Activated CD4-positive, alpha-beta T cell treated with anti-CD3 and anti-CD28 coated beads, Interleukin-2, amount 50 U/mL, for 16 hours (primary cell): ENCODE measurements around the gene SH2D4B.

Source experiments
- DNase-seq: peaks from one replicate; pipeline ENCODE4 v3.0.0-alpha.2; 2020

SH2D4B gene

GRCh38 chr10:80504158-80504811 is 33.4 kb upstream of the SH2D4B start:
- DNase-seq, result no peak

GRCh38 chr10:80504897-80505465 is 32.7 kb upstream of the SH2D4B start:
- DNase-seq, result no peak

GRCh38 chr10:80506189-80506575 is 31.5 kb upstream of the SH2D4B start:
- no peak for DNase-seq

GRCh38 chr10:80506836-80507487 is 30.7 kb upstream of the SH2D4B start:
- DNase-seq, result no peak

- no peak for DNase-seq
These were observed 28.6 kb upstream of the SH2D4B start for GRCh38 chr10:80509108-80509402.

- DNase-seq, result no peak
These were observed 28.1 kb upstream of the SH2D4B start for GRCh38 chr10:80509403-80510161.

GRCh38 chr10:80512031-80512526 is 25.6 kb upstream of the SH2D4B start:
- no peak for DNase-seq

GRCh38 chr10:80513106-80513505 is 24.6 kb upstream of the SH2D4B start:
- no peak for DNase-seq

GRCh38 chr10:80515511-80515910 is 22.2 kb upstream of the SH2D4B start:
- DNase-seq, result no peak

- DNase-seq, result no peak
These were observed 21.8 kb upstream of the SH2D4B start for GRCh38 chr10:80515941-80516340.

- DNase-seq, result no peak
These were observed 21.1 kb upstream of the SH2D4B start for GRCh38 chr10:80516506-80517075.

- no peak for DNase-seq
These were observed 20.1 kb upstream of the SH2D4B start for GRCh38 chr10:80517416-80518142.

GRCh38 chr10:80518143-80518806 is 19.4 kb upstream of the SH2D4B start:
- no peak for DNase-seq

GRCh38 chr10:80518807-80519360 is 18.8 kb upstream of the SH2D4B start:
- DNase-seq, result no peak

GRCh38 chr10:80519936-80520650 is 17.6 kb upstream of the SH2D4B start:
- no peak for DNase-seq

- no peak for DNase-seq
These were observed 16.8 kb upstream of the SH2D4B start for GRCh38 chr10:80520661-80521470.

GRCh38 chr10:80522756-80523363 is 14.8 kb upstream of the SH2D4B start:
- DNase-seq, result no peak

GRCh38 chr10:80523773-80524172 is 13.9 kb upstream of the SH2D4B start:
- no peak for DNase-seq

- DNase-seq, result no peak
These were observed 13.4 kb upstream of the SH2D4B start for GRCh38 chr10:80524190-80524909.
